A549 (cell line): ENCODE data around the gene NSUN4.

Experiments
- EP300 ChIP-seq, 2 experiments: fragments of >200 bp; sonication (Bioruptor Twin); formaldehyde crosslinking; IDR thresholded peaks; 2 replicates in 1 of 2; 3 replicates in 1 of 2; pipeline ENCODE4 v1.6.1; 2016 to 2017
- HDAC2 ChIP-seq: fragments of 200-600 bp; sonication (generic); IDR thresholded peaks from 2 replicates; pipeline ENCODE4 v1.6.1; 2016
- HOXB5 ChIP-seq: fragments of 250-450 bp; sonication (Bioruptor Pico); IDR thresholded peaks from 2 replicates; pipeline ENCODE4 v1.5.0; 2020; ENCODE audit warnings: mild to moderate bottlenecking, moderate library complexity
- MAX ChIP-seq: IDR thresholded peaks from 2 replicates; pipeline ENCODE4 v1.6.1; 2012
- POLR2A ChIP-seq: IDR thresholded peaks from 2 replicates; pipeline ENCODE4 v1.6.1; 2012; ENCODE audit warnings: mild to moderate bottlenecking, low read length
- POLR2AphosphoS2 ChIP-seq: conservative IDR thresholded peaks from 2 replicates; pipeline ENCODE4 v1.6.1; 2012; ENCODE audit warnings: low read length, improper control_type of control experiment, inconsistent platforms
- RAD21 ChIP-seq, 2 experiments: fragments of >200 bp in 1 of 2; sonication (Bioruptor Twin) in 1 of 2; formaldehyde crosslinking in 1 of 2; IDR thresholded peaks in 1 of 2; conservative IDR thresholded peaks in 1 of 2; 2 replicates in 1 of 2; 3 replicates in 1 of 2; pipeline ENCODE4 v1.6.1; 2012 to 2018; ENCODE audit warnings: inconsistent platforms in 1 of 2
- SREBF2 ChIP-seq: fragments of 450-650 bp; IDR thresholded peaks from 2 replicates; pipeline ENCODE4 v1.6.1; 2014; ENCODE audit warnings: mild to moderate bottlenecking, moderate library complexity
- USF2 ChIP-seq: fragments of 450-650 bp; IDR thresholded peaks from 2 replicates; pipeline ENCODE4 v1.6.1; 2014; ENCODE audit warnings: antibody characterized with exemption
- TF ChIP-seq, protein P1 (sequence below): fragments of >200 bp; sonication (Bioruptor Twin); formaldehyde crosslinking; IDR thresholded peaks from 3 replicates; pipeline ENCODE4 v1.5.1; 2016
- TF ChIP-seq, protein P2 (sequence below): fragments of 150-350 bp; IDR thresholded peaks from 2 replicates; pipeline ENCODE4 v1.6.1; 2014; ENCODE audit warnings: low read depth, mild to moderate bottlenecking, low read length

- TF ChIP-seq HOXB5 (CRISPR knock-in tag) (no peak), EP300 (IDR thresholded peaks at IDR 0.05) (no peak), POLR2A (no peak), MAX (no peak), RAD21 (conservative IDR thresholded peaks at IDR 0.05 in 1 of 2, IDR thresholded peaks at IDR 0.05 in 1 of 2) (no peak), POLR2AphosphoS2 (no peak), SREBF2 (no peak), HDAC2 (no peak), USF2 (no peak)
- TF ChIP-seq, protein P1, sequence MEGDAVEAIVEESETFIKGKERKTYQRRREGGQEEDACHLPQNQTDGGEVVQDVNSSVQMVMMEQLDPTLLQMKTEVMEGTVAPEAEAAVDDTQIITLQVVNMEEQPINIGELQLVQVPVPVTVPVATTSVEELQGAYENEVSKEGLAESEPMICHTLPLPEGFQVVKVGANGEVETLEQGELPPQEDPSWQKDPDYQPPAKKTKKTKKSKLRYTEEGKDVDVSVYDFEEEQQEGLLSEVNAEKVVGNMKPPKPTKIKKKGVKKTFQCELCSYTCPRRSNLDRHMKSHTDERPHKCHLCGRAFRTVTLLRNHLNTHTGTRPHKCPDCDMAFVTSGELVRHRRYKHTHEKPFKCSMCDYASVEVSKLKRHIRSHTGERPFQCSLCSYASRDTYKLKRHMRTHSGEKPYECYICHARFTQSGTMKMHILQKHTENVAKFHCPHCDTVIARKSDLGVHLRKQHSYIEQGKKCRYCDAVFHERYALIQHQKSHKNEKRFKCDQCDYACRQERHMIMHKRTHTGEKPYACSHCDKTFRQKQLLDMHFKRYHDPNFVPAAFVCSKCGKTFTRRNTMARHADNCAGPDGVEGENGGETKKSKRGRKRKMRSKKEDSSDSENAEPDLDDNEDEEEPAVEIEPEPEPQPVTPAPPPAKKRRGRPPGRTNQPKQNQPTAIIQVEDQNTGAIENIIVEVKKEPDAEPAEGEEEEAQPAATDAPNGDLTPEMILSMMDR: no peak
- TF ChIP-seq, protein P2, sequence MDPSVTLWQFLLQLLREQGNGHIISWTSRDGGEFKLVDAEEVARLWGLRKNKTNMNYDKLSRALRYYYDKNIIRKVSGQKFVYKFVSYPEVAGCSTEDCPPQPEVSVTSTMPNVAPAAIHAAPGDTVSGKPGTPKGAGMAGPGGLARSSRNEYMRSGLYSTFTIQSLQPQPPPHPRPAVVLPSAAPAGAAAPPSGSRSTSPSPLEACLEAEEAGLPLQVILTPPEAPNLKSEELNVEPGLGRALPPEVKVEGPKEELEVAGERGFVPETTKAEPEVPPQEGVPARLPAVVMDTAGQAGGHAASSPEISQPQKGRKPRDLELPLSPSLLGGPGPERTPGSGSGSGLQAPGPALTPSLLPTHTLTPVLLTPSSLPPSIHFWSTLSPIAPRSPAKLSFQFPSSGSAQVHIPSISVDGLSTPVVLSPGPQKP: no peak
Measured at GRCh38 chr1:46372431-46372830, 31.8 kb downstream of the NSUN4 start.
